WTC11 (cell line): Measurements from ENCODE around the gene ARHGAP6. TPM values are rescaled to one million over a fixed set of nuclear protein-coding genes. Genes with fewer than 3 reads are reported as not detected.

Experiments used
- ATAC-seq: fragments of 200-7000 bp; cut with Tn5 transposase; 2 replicates; pipeline ENCODE4 v1.10.0; 2021; ENCODE audit warnings: mild to moderate bottlenecking, moderate library complexity
- CTCF ChIA-PET: fragments of 300-600 bp; sonication (Branson Sonifier 250); formaldehyde crosslinking; loops from one replicate; lab custom pipeline; 2021; ENCODE audit warnings: antibody characterized with exemption; lab: Charles Lee
- POLR2A ChIA-PET: fragments of 350-600 bp; sonication (Branson Sonifier 250); formaldehyde crosslinking; loops from one replicate; lab custom pipeline; 2021; ENCODE audit warnings: antibody characterized with exemption; lab: Charles Lee
- DNase-seq: peaks from one replicate; pipeline ENCODE4 v3.0.0; 2021; ENCODE audit warnings: low spot score
- H3K27ac Mint-ChIP-seq: 2 replicates; pipeline ENCODE4 v1.8.0; 2021; ENCODE audit warnings: mixed read lengths
- H3K27me3 Mint-ChIP-seq: 2 replicates; pipeline ENCODE4 v1.8.0; 2021; ENCODE audit warnings: low read depth, mild to moderate bottlenecking, moderate library complexity, mixed read lengths
- H3K36me3 Mint-ChIP-seq: 2 replicates; pipeline ENCODE4 v1.8.0; 2021; ENCODE audit warnings: mixed read lengths
- H3K4me1 Mint-ChIP-seq: 2 replicates; pipeline ENCODE4 v1.8.0; 2022; ENCODE audit warnings: mixed read lengths
- H3K4me3 Mint-ChIP-seq: 2 replicates; pipeline ENCODE4 v1.8.0; 2021; ENCODE audit warnings: mild to moderate bottlenecking, moderate library complexity, mixed read lengths
- H3K9me3 Mint-ChIP-seq: 2 replicates; pipeline ENCODE4 v1.8.0; 2021; ENCODE audit warnings: mixed read lengths
- AR ChIP-seq: fragments of 250-450 bp; sonication (Bioruptor Pico); IDR thresholded peaks from 2 replicates; pipeline ENCODE4 v1.9.0; 2021; ENCODE audit warnings: mild to moderate bottlenecking
- CBFB ChIP-seq: sonication (generic); formaldehyde crosslinking; IDR thresholded peaks from 2 replicates; pipeline ENCODE4 v1.8.1; 2022; ENCODE audit warnings: mild to moderate bottlenecking, low read depth, missing genetic modification reagents
- CDX4 ChIP-seq: fragments of 250-450 bp; sonication (Bioruptor Pico); IDR thresholded peaks from 2 replicates; pipeline ENCODE4 v1.9.0; 2021; ENCODE audit warnings: moderate library complexity, mild to moderate bottlenecking, inconsistent platforms, borderline replicate concordance
- E2F4 ChIP-seq: sonication (generic); formaldehyde crosslinking; IDR thresholded peaks from 2 replicates; pipeline ENCODE4 v1.8.1; 2022; ENCODE audit warnings: low read depth, mild to moderate bottlenecking, moderate library complexity, missing genetic modification reagents, borderline replicate concordance
- ESRRA ChIP-seq: sonication (generic); formaldehyde crosslinking; IDR thresholded peaks from 2 replicates; pipeline ENCODE4 v1.8.1; 2022; ENCODE audit warnings: mild to moderate bottlenecking, missing genetic modification reagents, borderline replicate concordance
- FOXJ3 ChIP-seq: sonication (generic); formaldehyde crosslinking; IDR thresholded peaks from 2 replicates; pipeline ENCODE4 v1.9.0; 2021; ENCODE audit warnings: missing genetic modification reagents, mild to moderate bottlenecking, borderline replicate concordance
- FOXP1 ChIP-seq: sonication (generic); formaldehyde crosslinking; IDR thresholded peaks from 2 replicates; pipeline ENCODE4 v1.8.0; 2022; ENCODE audit warnings: missing genetic modification reagents, mild to moderate bottlenecking, moderate library complexity, borderline replicate concordance
- GRHL2 ChIP-seq: fragments of 250-450 bp; sonication (Bioruptor Pico); IDR thresholded peaks from 2 replicates; pipeline ENCODE4 v1.8.0; 2022; ENCODE audit warnings: mild to moderate bottlenecking, moderate library complexity; ENCODE audit not compliant: insufficient replicate concordance, severe bottlenecking
- GTF2I ChIP-seq: fragments of 250-450 bp; sonication (Bioruptor Pico); conservative IDR thresholded peaks from 2 replicates; pipeline ENCODE4 v1.4.0; 2021; ENCODE audit warnings: mild to moderate bottlenecking
- IRF1 ChIP-seq: sonication (generic); formaldehyde crosslinking; IDR thresholded peaks from 2 replicates; pipeline ENCODE4 v1.8.0; 2023; ENCODE audit warnings: missing genetic modification reagents
- JUN ChIP-seq: sonication (generic); formaldehyde crosslinking; IDR thresholded peaks from 2 replicates; pipeline ENCODE4 v1.8.0; 2023; ENCODE audit warnings: mild to moderate bottlenecking, missing genetic modification reagents
- MAX ChIP-seq: sonication (generic); formaldehyde crosslinking; IDR thresholded peaks from 2 replicates; pipeline ENCODE4 v1.8.0; 2022; ENCODE audit warnings: mild to moderate bottlenecking, missing genetic modification reagents
- MLX ChIP-seq: sonication (generic); formaldehyde crosslinking; IDR thresholded peaks from 2 replicates; pipeline ENCODE4 v1.8.1; 2023; ENCODE audit warnings: mild to moderate bottlenecking, missing genetic modification reagents, moderate library complexity
- MXD4 ChIP-seq: fragments of 250-450 bp; sonication (Bioruptor Pico); IDR thresholded peaks from 2 replicates; pipeline ENCODE4 v1.8.0; 2021; ENCODE audit warnings: mild to moderate bottlenecking, moderate library complexity, borderline replicate concordance
- NR2C2 ChIP-seq: sonication (generic); formaldehyde crosslinking; IDR thresholded peaks from 2 replicates; pipeline ENCODE4 v1.8.0; 2022; ENCODE audit warnings: mild to moderate bottlenecking, missing genetic modification reagents
- TCF7 ChIP-seq: sonication (generic); formaldehyde crosslinking; IDR thresholded peaks from 2 replicates; pipeline ENCODE4 v1.8.0; 2022; ENCODE audit warnings: mild to moderate bottlenecking, low read depth, missing genetic modification reagents, moderate library complexity
- USF1 ChIP-seq: sonication (generic); formaldehyde crosslinking; IDR thresholded peaks from 2 replicates; pipeline ENCODE4 v1.8.0; 2022; ENCODE audit warnings: mild to moderate bottlenecking, missing genetic modification reagents
- ZNF121 ChIP-seq: sonication (generic); formaldehyde crosslinking; IDR thresholded peaks from 2 replicates; pipeline ENCODE4 v1.8.0; 2023; ENCODE audit warnings: missing genetic modification reagents
- ZNF317 ChIP-seq: sonication (generic); formaldehyde crosslinking; IDR thresholded peaks from 2 replicates; pipeline ENCODE4 v1.8.1; 2023; ENCODE audit warnings: low read depth, mild to moderate bottlenecking, moderate library complexity, missing genetic modification reagents, borderline replicate concordance
- total RNA-seq: library from RNA; stranded (reverse); gene quantifications from 3 replicates; pipeline ENCODE4 v1.2.3, GENCODE V29; 2021

The ARHGAP6 gene
- total RNA-seq, 1 experiment from 2014 or later: 1.0 TPM

GRCh38 chrX:11422525-11422857, 243.2 kb downstream of the ARHGAP6 start:
- Mint-ChIP-seq H3K27me3 (peaks cover 29% of the 10 kb centered on the region), H3K36me3 (no peaks in the 10 kb centered on the region), H3K9me3 (no peaks in the 10 kb centered on the region), H3K4me1 (peaks cover 3% of the 10 kb centered on the region), H3K4me3 (no peak overlapping the region), H3K27ac (no peak overlapping the region)
- CTCF ChIA-PET: no interaction called here
- DNase-seq: no peak
- no peak for ATAC-seq
- POLR2A ChIA-PET: no interaction called here
- TF ChIP-seq ZNF317 (CRISPR knock-in tag) (no peak), GRHL2 (CRISPR knock-in tag) (no peak), AR (CRISPR knock-in tag) (no peak), JUN (CRISPR knock-in tag) (no peak), GTF2I (CRISPR knock-in tag) (no peak), CDX4 (CRISPR knock-in tag) (no peak), NR2C2 (no peak), ZNF121 (CRISPR knock-in tag) (no peak), TCF7 (CRISPR knock-in tag) (no peak), MLX (CRISPR knock-in tag) (no peak), MAX (CRISPR knock-in tag) (no peak), ESRRA (CRISPR knock-in tag) (no peak), IRF1 (CRISPR knock-in tag) (no peak), E2F4 (CRISPR knock-in tag) (no peak), MXD4 (no peak), CBFB (CRISPR knock-in tag) (no peak), USF1 (no peak), FOXP1 (CRISPR knock-in tag) (no peak), FOXJ3 (no peak)
